SK-N-MC (cell line): ENCODE measurements around the gene RING1.

ENCODE experiments used
- EZH2 ChIP-seq: fragments of 200-600 bp; sonication (generic); IDR thresholded peaks from one replicate; pipeline ENCODE4 v1.6.1; 2017; ENCODE audit warnings: antibody characterized with exemption
- FOXP2 ChIP-seq: optimal IDR thresholded peaks from 2 replicates; pipeline ENCODE3; 2011; ENCODE audit warnings: mild to moderate bottlenecking, moderate library complexity; ENCODE audit not compliant: insufficient read depth; ENCODE audit errors: extremely low read length, control extremely low read depth
- POLR2AphosphoS5 ChIP-seq: IDR thresholded peaks from 2 replicates; pipeline ENCODE4 v1.6.1; 2012; ENCODE audit warnings: mild to moderate bottlenecking, low read depth, low read length, borderline replicate concordance

- TF ChIP-seq POLR2AphosphoS5 (no peak), EZH2 (no peak), FOXP2 (no peak)
Observed at GRCh38 chr6:33166811-33167210, 41.5 kb upstream of the RING1 start.
